Ovary (tissue), 9 donors: ENCODE results near the gene AP1S1. TPM values are rescaled to one million over a fixed set of nuclear protein-coding genes. Genes with fewer than 3 reads are reported as not detected.

ENCODE experiments used
- DNase-seq, 5 donors: peaks; one replicate each; pipeline ENCODE4 v3.0.0-alpha.2; 2019 to 2020
- H3K27ac ChIP-seq, 2 donors: fragments of 200-600 bp; one replicate each; pipeline versions ENCODE4 v1.5.1 to v1.8.0; 2019 to 2022
- H3K27me3 ChIP-seq: fragments of 200-600 bp; one replicate; pipeline ENCODE4 v1.8.0; 2022
- H3K36me3 ChIP-seq: fragments of 200-600 bp; sonication (generic); one replicate; pipeline ENCODE4 v1.5.1; 2019
- H3K4me1 ChIP-seq: one replicate; pipeline ENCODE4 v1.8.1; 2013; ENCODE audit warnings: mild to moderate bottlenecking, moderate library complexity; ENCODE audit not compliant: insufficient read depth
- H3K4me3 ChIP-seq: fragments of 200-600 bp; sonication (generic); one replicate; pipeline ENCODE4 v1.5.1; 2017
- H3K9me3 ChIP-seq, 2 donors: fragments of 200-600 bp in 1 of 2; sonication (generic) in 1 of 2; one replicate each; pipeline versions ENCODE4 v1.5.1 to v1.8.1; 2013 to 2019; ENCODE audit warnings: mild to moderate bottlenecking in 1 of 2, moderate library complexity in 1 of 2
- EP300 ChIP-seq: sonication (generic); formaldehyde crosslinking; IDR thresholded peaks from one replicate; pipeline ENCODE4 v1.6.1; 2017; ENCODE audit warnings: antibody characterized with exemption
- POLR2A ChIP-seq: fragments of 450-650 bp; IDR thresholded peaks from one replicate; pipeline ENCODE4 v1.6.1; 2017; ENCODE audit warnings: antibody characterized with exemption, mild to moderate bottlenecking, moderate library complexity
- WGBS, 3 donors: extraction: QIAGEN DNeasy Blood & Tissue Kit in 1 of 3; methylation state at CpG; one replicate each; pipeline versions ENCODE4 v1.1.5 to v1.1.7; 2013 to 2017; 5-methylcytosine and 5-hydroxymethylcytosine counted together
- intact Hi-C, 4 donors: fragments of 100-400 bp; cut with DNase I; formaldehyde crosslinking; loops; one replicate each; pipeline versions ENCODE4 v1.11.0 to v1.15.1; 2022 to 2023
- polyA plus RNA-seq, 2 donors: library from polyadenylated mRNA; stranded (reverse); fragments of 200-250 nt in 1 of 2; fragments of 350-450 nt in 1 of 2; fragmentation: Illumina TruSeq in 1 of 2; extraction: RNeasy Lipid Tissue Mini Kit (QIAGEN cat#74804) in 1 of 2; gene quantifications; one replicate each; pipeline ENCODE4 v1.2.3, GENCODE V29; 2013 to 2014
- total RNA-seq, 7 donors: library from RNA; depleted of rRNA in 2 of 7; stranded (reverse); fragments of >200 nt in 2 of 7; fragmentation: NEBNext Ultra II Directional in 3 of 7; extraction: Animal tissue kit (Norgen Biotek cat#: 25700) in 3 of 7; gene quantifications; one replicate each; pipeline versions ENCODE4 v1.1.0 to v1.2.4, GENCODE V29; 2016 to 2023
- TF ChIP-seq, protein P1 (sequence below), 3 donors: fragments of 450-650 bp in 2 of 3; fragments of 200-600 bp in 1 of 3; IDR thresholded peaks; one replicate each; pipeline versions ENCODE4 v1.5.1 to v1.8.0; 2016 to 2022; ENCODE audit warnings: antibody characterized with exemption in 3 of 3, mild to moderate bottlenecking in 1 of 3
- donor health status: DM: no; HTN: no; CAD: no; lungs with moderate emphysema.
- donor health status: DM: no; HTN: no; CAD: no.
- donor health status: Bipolar disorder and iron deficiency.
- donor health status: DM: yes; HTN: yes; CAD: no.
- donor health status: DM: no; HTN: no; CAD: no.
- donor health status: DM: yes; HTN: yes; CAD: no.

AP1S1 gene
- total and polyA plus RNA-seq, 9 donors: 17.4 to 54.9 (median 27.0) TPM

GRCh38 chr7:101164071-101164840 is 10.0 kb downstream of the AP1S1 start:
- TF ChIP-seq EP300: no peak
- TF ChIP-seq, protein P1, sequence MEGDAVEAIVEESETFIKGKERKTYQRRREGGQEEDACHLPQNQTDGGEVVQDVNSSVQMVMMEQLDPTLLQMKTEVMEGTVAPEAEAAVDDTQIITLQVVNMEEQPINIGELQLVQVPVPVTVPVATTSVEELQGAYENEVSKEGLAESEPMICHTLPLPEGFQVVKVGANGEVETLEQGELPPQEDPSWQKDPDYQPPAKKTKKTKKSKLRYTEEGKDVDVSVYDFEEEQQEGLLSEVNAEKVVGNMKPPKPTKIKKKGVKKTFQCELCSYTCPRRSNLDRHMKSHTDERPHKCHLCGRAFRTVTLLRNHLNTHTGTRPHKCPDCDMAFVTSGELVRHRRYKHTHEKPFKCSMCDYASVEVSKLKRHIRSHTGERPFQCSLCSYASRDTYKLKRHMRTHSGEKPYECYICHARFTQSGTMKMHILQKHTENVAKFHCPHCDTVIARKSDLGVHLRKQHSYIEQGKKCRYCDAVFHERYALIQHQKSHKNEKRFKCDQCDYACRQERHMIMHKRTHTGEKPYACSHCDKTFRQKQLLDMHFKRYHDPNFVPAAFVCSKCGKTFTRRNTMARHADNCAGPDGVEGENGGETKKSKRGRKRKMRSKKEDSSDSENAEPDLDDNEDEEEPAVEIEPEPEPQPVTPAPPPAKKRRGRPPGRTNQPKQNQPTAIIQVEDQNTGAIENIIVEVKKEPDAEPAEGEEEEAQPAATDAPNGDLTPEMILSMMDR (IDR thresholded peaks at IDR 0.05): no peak
- Histone ChIP-seq H3K9me3 (no peaks in the 10 kb centered on the region), H3K27ac (no peak overlapping the region), H3K4me3 (peak overlapping the region; percentile 25), H3K36me3 (no peaks in the 10 kb centered on the region), H3K4me1 (peaks cover 14% of the 10 kb centered on the region), H3K27me3 (peaks cover 2% of the 10 kb centered on the region)
- intact Hi-C loops: loop anchor here in 2 of 4 donors (10.0 kb wide), 2 partner anchors 101 to 269 kb away; partner anchors contain the start of gene ACHE (in 1 of the 2)
- 1 to 2% (median 1%) methylated on average over 43 to 75 of the region's 75 CpGs for WGBS, 3 donors
- peak in 2 of 5 donors; percentile 47 to 68 for DNase-seq

DNA sequence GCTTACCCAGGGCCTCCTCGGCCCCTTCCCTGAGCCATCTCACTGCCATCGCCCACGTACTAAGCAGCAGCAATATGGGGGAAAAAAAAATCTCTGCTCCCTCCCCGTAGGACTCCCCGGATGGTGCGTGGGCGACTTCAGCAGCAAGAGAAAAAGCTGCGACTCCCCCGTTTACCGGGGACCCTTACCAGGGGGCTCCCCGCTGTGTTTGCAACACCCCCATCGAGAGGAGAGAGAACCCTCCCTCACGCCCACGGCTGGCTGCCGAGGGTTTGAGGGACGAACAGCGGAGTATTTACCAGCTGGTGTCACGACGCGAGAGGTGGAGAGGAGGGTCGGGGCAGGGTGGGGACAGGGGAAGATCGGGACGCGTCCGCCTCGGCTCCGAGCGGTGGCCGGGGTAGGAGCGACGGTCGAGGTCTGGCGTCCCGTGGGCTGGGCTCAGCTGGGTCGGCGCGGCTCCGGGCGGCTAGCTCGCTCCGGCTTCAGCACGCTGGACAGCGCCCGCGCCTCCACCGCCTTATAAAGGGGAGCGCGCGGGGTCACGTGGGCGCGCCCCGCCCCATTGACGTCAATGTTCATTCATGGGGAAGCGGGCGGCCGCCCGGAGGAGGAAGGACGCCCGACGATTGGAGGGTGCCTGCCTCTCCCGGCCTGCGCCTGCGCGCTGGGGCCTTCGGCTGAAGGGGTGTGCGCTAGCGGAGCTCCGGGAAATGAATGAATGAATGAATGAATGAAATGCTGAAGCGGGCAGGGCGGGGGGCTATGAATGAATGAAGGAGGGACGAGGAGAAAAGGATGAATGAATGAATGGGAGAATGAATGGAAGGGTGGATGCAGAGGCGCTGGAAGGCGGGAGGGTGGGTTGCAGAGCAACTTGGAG is 11.0 kb downstream of the AP1S1 start, which contains the start of gene VGF:
Gene VGF (minus strand): TSS at position 495 of the 883 bp plus-strand sequence. CDS start 726 bp downstream, outside the sequence.
- no peak within 1 kb of the TSS for H3K4me3 ChIP-seq
- no peaks in the 10 kb centered on the region for H3K36me3 ChIP-seq
- peaks cover 15% of the 10 kb centered on the region for H3K4me1 ChIP-seq
- peaks cover 2% of the 10 kb centered on the region for H3K27me3 ChIP-seq
- 1 to 2% (median 1%) methylated on average over 69 to 74 of the region's 74 CpGs for WGBS, 3 donors
- H3K9me3 ChIP-seq: no peaks in the 10 kb centered on the region
- TF ChIP-seq, protein P1 (IDR thresholded peaks at IDR 0.05): no peak
- intact Hi-C loops: loop anchor here in 3 of 4 donors (5.0 to 10.0 kb wide), 3 partner anchors 77 to 271 kb away; partner anchors contain the start of gene ACHE (in 1 of the 3)
- DNase-seq: peak; percentile 78 to 93 (median 88)
- no peak within 1 kb of the TSS for H3K27ac ChIP-seq

DNA sequence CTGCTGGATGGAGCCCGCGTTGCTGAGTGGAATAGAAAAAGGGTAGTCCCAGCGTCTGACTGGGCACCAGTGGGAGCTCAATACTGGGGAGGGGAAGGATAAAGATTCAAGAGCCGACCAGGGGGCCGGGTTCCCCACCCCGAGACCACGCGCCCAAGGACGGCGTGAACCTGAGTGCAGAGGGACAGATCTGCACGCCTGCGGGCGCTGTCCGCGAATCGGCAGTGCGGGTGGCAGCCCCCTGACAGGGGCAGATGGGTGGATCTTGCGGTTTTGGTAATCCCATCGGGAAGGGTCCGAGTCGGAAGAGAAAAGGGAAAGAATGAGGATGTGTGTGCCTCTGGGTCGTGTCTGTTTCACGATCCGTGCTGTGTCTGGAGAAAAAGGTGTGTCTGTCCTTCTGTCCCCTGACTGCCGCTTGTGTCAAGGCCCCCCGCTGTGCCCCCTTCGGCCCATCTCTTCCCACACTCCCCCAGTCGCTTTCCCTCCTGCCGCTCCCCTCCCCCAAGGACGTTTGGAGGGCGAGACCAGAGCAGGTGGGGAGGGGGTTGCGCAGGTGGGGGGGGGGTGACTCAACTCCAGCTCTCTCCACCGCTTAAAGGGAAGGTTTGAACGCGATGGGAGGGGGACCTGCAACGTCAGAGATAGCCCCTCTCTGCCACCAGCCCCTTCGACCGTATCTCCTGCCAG is 11.8 kb downstream of the AP1S1 start:
- no peak for DNase-seq
- TF ChIP-seq POLR2A: no peak
- no peak for TF ChIP-seq EP300
- TF ChIP-seq, protein P1 (IDR thresholded peaks at IDR 0.05): no peak
- WGBS, 3 donors: 0 to 1% (median 1%) methylated on average over 37 to 38 of the region's 38 CpGs
- intact Hi-C loops: loop anchor here in 3 of 4 donors (5.0 to 10.0 kb wide), 3 partner anchors 76 to 271 kb away; partner anchors contain the start of gene ACHE (in 1 of the 3)
- no peaks in the 10 kb centered on the region for H3K36me3 ChIP-seq
- H3K27me3 ChIP-seq: peaks cover 2% of the 10 kb centered on the region
- H3K4me1 ChIP-seq: peaks cover 15% of the 10 kb centered on the region
- H3K9me3 ChIP-seq: no peaks in the 10 kb centered on the region
- H3K27ac ChIP-seq: no peak overlapping the region
- H3K4me3 ChIP-seq: no peak overlapping the region

DNA sequence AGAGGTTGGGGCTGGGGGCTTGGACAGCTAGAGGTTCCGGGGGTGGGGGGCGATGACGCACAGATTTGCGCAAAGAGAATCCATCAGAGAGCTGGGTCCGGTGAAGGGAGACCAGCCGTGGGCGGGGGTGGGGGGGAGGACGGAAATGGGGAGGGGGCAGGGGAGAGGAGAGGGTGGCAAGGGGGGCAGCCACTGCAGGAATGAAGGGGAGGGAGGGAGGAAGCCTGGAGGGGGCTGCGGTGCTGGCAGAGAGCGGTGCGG is 12.3 kb downstream of the AP1S1 start:
- TF ChIP-seq, protein P1 (IDR thresholded peaks at IDR 0.05): no peak
- TF ChIP-seq EP300 (no peak), POLR2A (no peak)
- intact Hi-C loops: loop anchor here in 3 of 4 donors (5.0 to 10.0 kb wide), 3 partner anchors 76 to 272 kb away; partner anchors contain the start of gene ACHE (in 1 of the 3)
- Histone ChIP-seq H3K9me3 (no peaks in the 10 kb centered on the region), H3K36me3 (no peaks in the 10 kb centered on the region), H3K4me1 (peaks cover 15% of the 10 kb centered on the region), H3K4me3 (no peak overlapping the region), H3K27me3 (peaks cover 2% of the 10 kb centered on the region), H3K27ac (no peak overlapping the region)
- no peak for DNase-seq
- 0 to 3% (median 2%) methylated on average over 10 to 11 of the region's 11 CpGs for WGBS, 3 donors
